Brain pericyte (primary cell): ENCODE data around the gene ADCY1.

Experiments
- DNase-seq: peaks from one replicate; pipeline ENCODE4 v3.0.0-alpha.2; 2012; ENCODE audit warnings: low read depth, low spot score

The ADCY1 gene

GRCh38 chr7:45663965-45664633, 89.9 kb downstream of the ADCY1 start:
- no peak for DNase-seq

- DNase-seq, result no peak
Measured at GRCh38 chr7:45665172-45665571, 91.0 kb downstream of the ADCY1 start.

GRCh38 chr7:45670227-45670626, 96.1 kb downstream of the ADCY1 start:
- DNase-seq, result no peak

GRCh38 chr7:45670717-45671116, 96.5 kb downstream of the ADCY1 start:
- DNase-seq, result no peak

GRCh38 chr7:45677311-45677900, 103.2 kb downstream of the ADCY1 start:
- no peak for DNase-seq

GRCh38 chr7:45679516-45679915, 105.3 kb downstream of the ADCY1 start:
- DNase-seq, result no peak

- no peak for DNase-seq
Measured at GRCh38 chr7:45680776-45681175, 106.6 kb downstream of the ADCY1 start.

GRCh38 chr7:45681596-45682357, 107.6 kb downstream of the ADCY1 start:
- DNase-seq, result no peak

GRCh38 chr7:45682358-45682735, 108.2 kb downstream of the ADCY1 start:
- DNase-seq, result no peak

GRCh38 chr7:45682836-45683555, 108.8 kb downstream of the ADCY1 start:
- no peak for DNase-seq

- DNase-seq, result no peak
Measured at GRCh38 chr7:45683556-45684148, 109.5 kb downstream of the ADCY1 start.

- DNase-seq, result no peak
Measured at GRCh38 chr7:45684910-45685618, 110.9 kb downstream of the ADCY1 start.

GRCh38 chr7:45685619-45686240, 111.6 kb downstream of the ADCY1 start:
- no peak for DNase-seq

- DNase-seq, result no peak
Measured at GRCh38 chr7:45686441-45687184, 112.4 kb downstream of the ADCY1 start.

- no peak for DNase-seq
Measured at GRCh38 chr7:45687185-45687560, 113.0 kb downstream of the ADCY1 start.

- no peak for DNase-seq
Measured at GRCh38 chr7:45687721-45688120, 113.6 kb downstream of the ADCY1 start.

- no peak for DNase-seq
Measured at GRCh38 chr7:45688382-45688781, 114.2 kb downstream of the ADCY1 start.

GRCh38 chr7:45689011-45689796, 115.0 kb downstream of the ADCY1 start:
- DNase-seq, result no peak
